Activated naive CD4-positive, alpha-beta T cell treated with anti-CD3 and anti-CD28 coated beads for 36 hours (primary cell): ENCODE results near the gene PELI1. TPM values are rescaled to one million over a fixed set of nuclear protein-coding genes. Genes with fewer than 3 reads are reported as not detected.

Source experiments
- CTCF ChIA-PET: fragments of 350-600 bp; sonication (Branson Sonifier 250); formaldehyde crosslinking; loops from one replicate; lab custom pipeline; 2021; ENCODE audit warnings: antibody characterized with exemption; lab: Charles Lee
- DNase-seq: peaks from one replicate; pipeline ENCODE4 v3.0.0-alpha.2; 2020
- H3K27ac Mint-ChIP-seq: one replicate; pipeline ENCODE4 v1.8.0; 2021; ENCODE audit warnings: mild to moderate bottlenecking, mixed read lengths
- H3K27me3 Mint-ChIP-seq: one replicate; pipeline ENCODE4 v1.8.0; 2021; ENCODE audit warnings: low read depth, mixed read lengths
- H3K36me3 Mint-ChIP-seq: one replicate; pipeline ENCODE4 v1.8.0; 2021; ENCODE audit warnings: low read depth, mixed read lengths
- H3K4me1 Mint-ChIP-seq: one replicate; pipeline ENCODE4 v1.8.0; 2021; ENCODE audit warnings: low read depth, mixed read lengths
- H3K4me3 Mint-ChIP-seq: one replicate; pipeline ENCODE4 v1.8.0; 2021; ENCODE audit warnings: mild to moderate bottlenecking, moderate library complexity, mixed read lengths
- H3K9me3 Mint-ChIP-seq: one replicate; pipeline ENCODE4 v1.8.0; 2021; ENCODE audit warnings: mixed read lengths
- intact Hi-C: fragments of 100-400 bp; cut with micrococcal nuclease; formaldehyde crosslinking; loops from one replicate; pipeline ENCODE4 v1.15.1; 2023
- total RNA-seq, 2 experiments: library from RNA; stranded (reverse); gene quantifications; one replicate each; pipeline ENCODE4 v1.2.3, GENCODE V29; 2021

PELI1 gene
- total RNA-seq, 2 experiments from 2014 or later: 25.7 to 28.0 TPM

DNA sequence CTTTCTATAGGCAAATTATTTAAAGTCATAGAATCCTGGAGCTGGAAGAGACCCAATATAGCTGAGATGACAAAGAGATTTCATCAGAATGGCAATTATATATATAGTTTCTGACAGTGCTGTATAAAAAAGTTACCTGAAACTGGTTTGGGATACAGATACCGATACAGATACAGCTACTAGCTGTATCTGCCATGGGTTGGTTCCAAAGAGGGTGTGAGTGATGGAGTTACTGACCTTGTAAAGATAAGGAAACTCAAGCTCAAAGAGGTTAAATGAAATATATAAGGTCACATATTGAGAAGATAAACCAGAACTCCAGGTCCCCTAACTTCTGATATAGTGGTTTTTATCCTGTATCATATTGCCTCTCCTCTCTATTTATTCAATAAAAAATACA is 10.9 kb downstream of the PELI1 start:
- Mint-ChIP-seq H3K36me3 (peaks cover 2% of the 10 kb centered on the region), H3K9me3 (no peaks in the 10 kb centered on the region), H3K27ac (peak overlapping the region; percentile 72), H3K4me3 (no peak overlapping the region), H3K27me3 (no peaks in the 10 kb centered on the region), H3K4me1 (peaks cover 88% of the 10 kb centered on the region)
- intact Hi-C loops: loop anchor here (1.0 kb wide), 3 partner anchors 32 to 98 kb away; no protein-coding TSS in a partner anchor
- CTCF ChIA-PET: interaction anchor here (0.8 to 1.8 kb wide), 6 partner anchors 10 to 194 kb away, joined by 3 to 7 read pairs (median 5); no protein-coding TSS in a partner anchor
- DNase-seq: no peak

GRCh38 chr2:64130333-64130732 is 13.9 kb downstream of the PELI1 start:
- no peaks in the 10 kb centered on the region for H3K9me3 Mint-ChIP-seq
- H3K27me3 Mint-ChIP-seq: no peaks in the 10 kb centered on the region
- H3K4me3 Mint-ChIP-seq: no peak overlapping the region
- no peak for DNase-seq
- CTCF ChIA-PET: interaction anchor here (0.7 kb wide), 1 partner anchor 902 kb away, joined by 3 read pairs; no protein-coding TSS in a partner anchor
- peaks cover 85% of the 10 kb centered on the region for H3K4me1 Mint-ChIP-seq
- intact Hi-C loops: no loop called here
- H3K27ac Mint-ChIP-seq: no peak overlapping the region
- H3K36me3 Mint-ChIP-seq: peaks cover 1% of the 10 kb centered on the region

- intact Hi-C loops: loop anchor here (1.0 kb wide), 7 partner anchors 9 to 197 kb away; no protein-coding TSS in a partner anchor
- no peaks in the 10 kb centered on the region for H3K27me3 Mint-ChIP-seq
- DNase-seq: peak; percentile 22
- H3K9me3 Mint-ChIP-seq: no peaks in the 10 kb centered on the region
- H3K4me3 Mint-ChIP-seq: no peak overlapping the region
- H3K4me1 Mint-ChIP-seq: peaks cover 82% of the 10 kb centered on the region
- CTCF ChIA-PET: no interaction called here
- peaks cover 5% of the 10 kb centered on the region for H3K36me3 Mint-ChIP-seq
- H3K27ac Mint-ChIP-seq: peak overlapping the region; percentile 65
These were observed 15.3 kb downstream of the PELI1 start for GRCh38 chr2:64128943-64129391.

GRCh38 chr2:64128406-64128805 is 15.8 kb downstream of the PELI1 start:
- peak overlapping the region; percentile 65 for H3K27ac Mint-ChIP-seq
- CTCF ChIA-PET: no interaction called here
- no peak overlapping the region for H3K4me3 Mint-ChIP-seq
- DNase-seq: no peak
- H3K36me3 Mint-ChIP-seq: peaks cover 5% of the 10 kb centered on the region
- intact Hi-C loops: no loop called here
- no peaks in the 10 kb centered on the region for H3K9me3 Mint-ChIP-seq
- H3K27me3 Mint-ChIP-seq: no peaks in the 10 kb centered on the region
- H3K4me1 Mint-ChIP-seq: peaks cover 83% of the 10 kb centered on the region

GRCh38 chr2:64127119-64127518 is 17.1 kb downstream of the PELI1 start:
- Mint-ChIP-seq H3K27ac (no peak overlapping the region), H3K27me3 (no peaks in the 10 kb centered on the region), H3K9me3 (no peaks in the 10 kb centered on the region), H3K36me3 (peaks cover 5% of the 10 kb centered on the region), H3K4me3 (no peak overlapping the region), H3K4me1 (peaks cover 79% of the 10 kb centered on the region)
- DNase-seq: no peak
- intact Hi-C loops: no loop called here
- CTCF ChIA-PET: no interaction called here

GRCh38 chr2:64126601-64127000 is 17.6 kb downstream of the PELI1 start:
- intact Hi-C loops: no loop called here
- CTCF ChIA-PET: no interaction called here
- Mint-ChIP-seq H3K27ac (peak overlapping the region; percentile 0), H3K4me1 (peaks cover 77% of the 10 kb centered on the region), H3K9me3 (no peaks in the 10 kb centered on the region), H3K36me3 (peaks cover 5% of the 10 kb centered on the region), H3K27me3 (no peaks in the 10 kb centered on the region), H3K4me3 (no peak overlapping the region)
- no peak for DNase-seq

- H3K27ac Mint-ChIP-seq: no peak overlapping the region
- no peak overlapping the region for H3K4me3 Mint-ChIP-seq
- no peak for DNase-seq
- CTCF ChIA-PET: interaction anchor here (1.2 to 2.1 kb wide), 2 partner anchors 90 to 203 kb away, joined by 3 to 9 read pairs; no protein-coding TSS in a partner anchor
- peaks cover 73% of the 10 kb centered on the region for H3K4me1 Mint-ChIP-seq
- no peaks in the 10 kb centered on the region for H3K9me3 Mint-ChIP-seq
- no peaks in the 10 kb centered on the region for H3K27me3 Mint-ChIP-seq
- intact Hi-C loops: no loop called here
- H3K36me3 Mint-ChIP-seq: peaks cover 6% of the 10 kb centered on the region
These were observed 19.6 kb downstream of the PELI1 start for GRCh38 chr2:64124571-64124970.

DNA sequence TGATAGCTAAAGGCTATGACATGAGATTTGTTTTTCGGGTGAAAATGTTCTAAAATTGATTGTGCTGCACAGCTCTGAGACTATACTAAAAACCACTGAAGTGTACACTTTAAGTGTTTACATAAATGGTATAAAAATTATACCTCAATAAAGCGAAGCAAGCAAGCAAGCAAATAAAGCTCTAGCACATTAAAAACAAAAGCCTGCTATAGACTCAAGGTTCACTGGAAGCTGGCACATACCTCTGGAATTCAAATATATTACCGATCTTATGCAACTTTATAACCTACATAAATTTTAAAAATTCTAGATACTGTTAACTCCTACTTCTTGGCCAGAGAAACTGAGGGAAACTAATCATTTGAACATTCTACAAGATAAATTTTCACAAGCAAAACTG is 20.1 kb downstream of the PELI1 start:
- Mint-ChIP-seq H3K4me3 (no peak overlapping the region), H3K36me3 (peaks cover 6% of the 10 kb centered on the region), H3K9me3 (no peaks in the 10 kb centered on the region), H3K4me1 (peaks cover 75% of the 10 kb centered on the region), H3K27ac (no peak overlapping the region), H3K27me3 (no peaks in the 10 kb centered on the region)
- no peak for DNase-seq
- intact Hi-C loops: no loop called here
- CTCF ChIA-PET: interaction anchor here (1.2 to 2.1 kb wide), 2 partner anchors 90 to 203 kb away, joined by 3 to 9 read pairs; no protein-coding TSS in a partner anchor

GRCh38 chr2:64123740-64124139 is 20.5 kb downstream of the PELI1 start:
- Mint-ChIP-seq H3K27ac (no peak overlapping the region), H3K9me3 (no peaks in the 10 kb centered on the region), H3K36me3 (peaks cover 6% of the 10 kb centered on the region), H3K4me1 (peaks cover 75% of the 10 kb centered on the region), H3K27me3 (no peaks in the 10 kb centered on the region), H3K4me3 (no peak overlapping the region)
- no peak for DNase-seq
- CTCF ChIA-PET: interaction anchor here (1.2 to 2.1 kb wide), 2 partner anchors 91 to 203 kb away, joined by 3 to 9 read pairs; no protein-coding TSS in a partner anchor
- intact Hi-C loops: loop anchor here (1.0 kb wide), 1 partner anchor 8 kb away; no protein-coding TSS in a partner anchor

GRCh38 chr2:64122358-64122757 is 21.9 kb downstream of the PELI1 start:
- intact Hi-C loops: no loop called here
- no peaks in the 10 kb centered on the region for H3K27me3 Mint-ChIP-seq
- peaks cover 68% of the 10 kb centered on the region for H3K4me1 Mint-ChIP-seq
- no peak for DNase-seq
- H3K36me3 Mint-ChIP-seq: peaks cover 6% of the 10 kb centered on the region
- no peaks in the 10 kb centered on the region for H3K9me3 Mint-ChIP-seq
- CTCF ChIA-PET: interaction anchor here (0.7 kb wide), 1 partner anchor 13 kb away, joined by 3 read pairs; no protein-coding TSS in a partner anchor
- H3K4me3 Mint-ChIP-seq: no peak overlapping the region
- no peak overlapping the region for H3K27ac Mint-ChIP-seq

GRCh38 chr2:64120928-64121327 is 23.3 kb downstream of the PELI1 start:
- Mint-ChIP-seq H3K9me3 (no peaks in the 10 kb centered on the region), H3K36me3 (peaks cover 6% of the 10 kb centered on the region), H3K27me3 (no peaks in the 10 kb centered on the region), H3K4me3 (no peak overlapping the region), H3K27ac (no peak overlapping the region), H3K4me1 (peaks cover 66% of the 10 kb centered on the region)
- DNase-seq: no peak
- intact Hi-C loops: loop anchor here (1.0 kb wide), 1 partner anchor 8 kb away; no protein-coding TSS in a partner anchor
- CTCF ChIA-PET: interaction anchor here (0.6 kb wide), 1 partner anchor 210 kb away, joined by 4 read pairs; no protein-coding TSS in a partner anchor

- Mint-ChIP-seq H3K27me3 (no peaks in the 10 kb centered on the region), H3K36me3 (peaks cover 5% of the 10 kb centered on the region), H3K4me3 (no peak overlapping the region), H3K27ac (no peak overlapping the region), H3K9me3 (no peaks in the 10 kb centered on the region), H3K4me1 (peaks cover 72% of the 10 kb centered on the region)
- intact Hi-C loops: loop anchor here (1.0 kb wide), 1 partner anchor 9 kb away; no protein-coding TSS in a partner anchor
- DNase-seq: no peak
- CTCF ChIA-PET: interaction anchor here (0.9 kb wide), 1 partner anchor 18 kb away, joined by 3 read pairs; no protein-coding TSS in a partner anchor
These were observed 24.2 kb downstream of the PELI1 start for GRCh38 chr2:64120008-64120407.

DNA sequence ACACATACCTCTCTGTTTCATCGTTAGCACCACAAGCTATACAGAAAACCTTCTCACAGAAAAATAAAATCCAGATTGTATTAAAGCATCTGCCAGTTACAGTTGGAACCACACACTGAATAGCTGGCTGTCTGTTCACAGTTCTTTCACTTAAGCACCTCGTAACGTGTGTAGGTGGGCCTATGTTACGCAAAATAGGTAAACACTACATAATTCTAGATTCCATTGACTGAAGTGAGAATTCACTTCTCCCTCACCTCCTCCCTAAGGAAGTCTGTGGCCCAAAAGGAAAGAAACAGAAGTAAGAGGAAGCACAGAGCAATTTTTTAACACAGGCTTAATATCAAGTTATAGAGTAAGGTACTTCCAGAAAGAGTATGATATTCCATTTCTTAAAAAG is 24.9 kb downstream of the PELI1 start:
- intact Hi-C loops: no loop called here
- no peaks in the 10 kb centered on the region for H3K9me3 Mint-ChIP-seq
- H3K27ac Mint-ChIP-seq: no peak overlapping the region
- no peak overlapping the region for H3K4me3 Mint-ChIP-seq
- CTCF ChIA-PET: interaction anchor here (0.9 to 1.4 kb wide), 4 partner anchors 17 to 210 kb away, joined by 3 to 5 read pairs (median 4); no protein-coding TSS in a partner anchor
- H3K36me3 Mint-ChIP-seq: peaks cover 1% of the 10 kb centered on the region
- no peak for DNase-seq
- H3K4me1 Mint-ChIP-seq: peaks cover 73% of the 10 kb centered on the region
- H3K27me3 Mint-ChIP-seq: no peaks in the 10 kb centered on the region
